GM21367 (cell line): ENCODE measurements around the gene CNPPD1.

Source experiments
- ATAC-seq: cut with Tn5 transposase; IDR thresholded peaks from one replicate; pipeline ENCODE4 v1.9.1; 2021; ENCODE audit not compliant: unreplicated experiment

The CNPPD1 gene

DNA sequence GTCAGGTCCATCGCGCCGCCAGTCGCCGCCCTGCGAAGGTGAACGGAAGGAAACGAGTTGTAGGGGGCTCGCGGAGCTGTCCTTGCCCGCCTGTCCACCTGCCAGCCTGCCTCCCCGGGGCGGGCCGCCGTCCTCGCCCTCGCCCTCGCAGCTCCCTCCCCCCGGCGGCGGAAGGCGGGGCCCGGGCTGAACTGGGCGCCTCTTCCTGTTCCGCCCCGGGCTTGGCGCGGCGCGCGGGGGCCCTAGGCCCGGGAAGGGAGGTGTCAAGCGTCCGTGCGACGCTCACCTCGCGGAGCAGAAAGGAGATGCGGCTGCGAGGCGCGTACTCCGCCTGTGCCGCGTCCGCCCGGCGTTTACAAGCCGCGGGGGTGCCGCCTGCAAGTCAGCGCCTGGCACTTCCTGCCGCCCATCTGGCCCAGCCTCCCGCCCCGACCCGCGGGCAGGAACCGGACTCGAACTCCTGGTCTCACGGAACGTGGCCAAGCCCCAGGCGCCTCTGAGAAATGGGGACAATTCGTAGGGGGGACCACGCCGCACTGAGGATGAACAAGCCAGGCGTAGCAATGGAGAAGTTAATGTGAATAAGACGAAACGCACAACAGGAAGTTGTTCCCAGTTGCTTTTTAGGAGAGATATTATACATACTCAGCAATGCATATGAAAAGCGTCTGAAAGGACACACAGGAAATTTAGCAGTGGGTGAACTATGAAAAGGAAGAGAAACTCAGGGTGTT is at the start of gene CNPPD1:
Gene CNPPD1, minus strand, starts transcription at position 108 of the 734 bp plus-strand sequence. Its CDS starts 97 bp downstream, at position 11.
- ATAC-seq, result peak; percentile 53

DNA sequence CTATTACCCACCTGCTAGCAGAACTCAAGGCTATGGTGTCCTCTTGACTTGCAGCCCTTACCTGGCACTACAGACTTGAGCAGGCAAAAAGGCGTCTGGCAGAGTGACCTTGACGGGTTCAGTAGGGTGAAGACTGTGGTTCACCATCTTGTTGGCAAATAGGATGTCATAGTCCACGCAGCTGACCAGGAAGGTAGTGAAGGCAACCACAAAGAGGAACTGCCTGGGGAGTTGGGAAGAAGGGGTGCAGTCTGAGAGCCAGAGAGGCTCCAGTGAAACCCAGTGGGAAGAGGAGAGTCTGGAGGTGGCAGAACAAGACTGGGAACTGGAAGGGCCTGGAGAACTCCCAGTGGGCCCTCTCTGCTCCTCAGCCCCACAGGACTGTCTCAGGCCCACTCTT is 48.6 kb upstream of the CNPPD1 start:
- ATAC-seq, result no peak

DNA sequence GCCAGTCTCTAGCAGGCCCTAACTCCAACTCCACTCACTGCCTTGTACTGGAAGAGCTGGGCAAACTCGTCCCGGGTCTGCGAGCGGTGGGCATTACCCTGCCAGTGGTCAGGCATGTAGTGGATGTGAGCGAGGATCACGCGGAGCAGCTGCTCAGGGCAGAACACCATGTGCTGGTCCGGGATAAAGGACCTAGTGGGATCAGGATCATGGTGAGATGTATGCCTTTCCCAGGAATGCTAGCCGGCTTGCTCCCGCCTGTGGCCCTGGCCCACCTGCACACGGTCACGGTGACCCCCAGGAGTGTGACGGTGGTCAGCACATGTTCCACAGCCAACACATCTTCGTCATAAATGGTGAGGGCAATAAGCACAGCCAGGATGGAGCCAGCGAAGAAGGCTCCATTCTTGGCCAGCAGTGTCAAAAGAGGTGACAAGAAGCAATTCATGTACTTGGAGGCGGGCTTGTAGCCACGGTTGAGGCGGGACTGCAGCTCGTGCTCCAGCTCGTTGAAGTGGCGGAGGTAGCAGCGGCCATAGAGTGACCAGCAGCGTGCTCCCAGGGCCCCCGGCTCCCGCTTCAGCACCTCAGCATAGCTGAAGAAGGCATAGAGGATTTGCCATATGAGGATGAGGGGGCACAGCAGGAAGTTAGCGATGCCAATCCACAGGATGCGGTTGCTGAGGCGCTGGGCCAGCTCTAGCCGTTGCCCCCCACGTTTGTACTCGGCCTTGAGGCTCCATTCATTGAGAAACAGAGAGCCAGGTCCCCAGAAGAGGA is 47.3 kb upstream of the CNPPD1 start:
- no peak for ATAC-seq

DNA sequence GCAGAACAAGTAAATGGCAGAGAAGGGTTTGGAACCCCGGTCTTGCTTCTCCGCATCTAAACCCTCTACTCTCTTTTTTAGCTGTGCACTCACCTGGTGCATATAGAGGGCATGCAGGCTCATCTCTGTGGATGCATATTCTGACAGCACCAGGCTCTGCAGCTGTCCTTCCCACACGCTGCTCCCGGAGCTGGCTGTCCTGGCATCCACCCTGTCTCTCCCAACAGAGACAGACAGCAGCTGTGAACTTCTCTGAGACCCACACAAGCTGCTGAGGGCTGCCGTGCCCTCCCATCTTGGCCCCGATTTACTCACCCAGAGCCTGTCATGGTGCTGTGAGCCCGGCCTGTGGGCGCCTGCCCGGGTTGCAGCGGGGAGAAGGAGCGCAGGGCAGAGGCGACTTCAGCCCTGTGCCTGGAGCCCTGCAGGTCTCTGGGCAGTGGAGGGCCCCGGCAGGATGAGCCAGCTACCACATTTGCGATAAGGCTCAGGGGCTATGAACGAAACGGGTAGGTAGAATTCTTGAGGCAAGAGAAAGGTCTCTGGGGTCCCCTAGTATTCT is 45.3 kb upstream of the CNPPD1 start:
- no peak for ATAC-seq

DNA sequence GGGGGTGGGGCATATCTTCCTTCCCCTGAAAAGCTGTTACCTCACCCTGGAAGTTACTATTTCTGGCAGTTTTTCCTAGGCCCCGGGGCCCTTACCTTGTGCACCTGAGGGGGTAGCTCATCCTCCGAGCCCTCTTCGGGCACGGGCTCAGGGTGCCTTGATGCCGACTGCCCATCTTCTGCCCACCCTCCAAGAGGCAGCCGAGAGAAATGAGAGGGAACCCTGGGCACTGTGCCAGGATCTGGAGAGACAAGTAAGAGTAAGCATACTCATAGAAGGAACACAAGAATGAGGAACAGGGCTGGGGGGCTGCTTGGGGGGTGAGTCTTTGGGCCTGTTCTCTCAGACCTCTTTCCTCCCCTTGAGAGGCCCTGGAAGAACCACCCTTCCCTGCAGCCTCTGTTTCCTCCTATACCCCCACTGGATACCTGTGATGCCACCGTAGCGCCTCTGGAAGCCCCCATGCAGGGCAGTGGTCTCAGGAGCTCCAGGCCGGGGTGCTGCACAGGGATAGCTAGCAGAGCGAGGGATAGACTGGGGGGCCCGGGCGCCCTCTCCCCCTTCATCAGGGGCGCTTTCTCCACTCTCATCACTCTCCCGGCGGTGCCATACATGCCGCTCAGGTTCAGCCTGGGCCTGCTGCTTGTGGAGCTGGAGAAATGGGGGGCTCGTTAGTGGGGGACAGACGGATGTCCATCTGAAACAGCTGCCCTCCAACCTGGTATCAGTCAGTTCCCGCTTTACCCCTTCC is 44.1 kb upstream of the CNPPD1 start:
- ATAC-seq, result no peak

DNA sequence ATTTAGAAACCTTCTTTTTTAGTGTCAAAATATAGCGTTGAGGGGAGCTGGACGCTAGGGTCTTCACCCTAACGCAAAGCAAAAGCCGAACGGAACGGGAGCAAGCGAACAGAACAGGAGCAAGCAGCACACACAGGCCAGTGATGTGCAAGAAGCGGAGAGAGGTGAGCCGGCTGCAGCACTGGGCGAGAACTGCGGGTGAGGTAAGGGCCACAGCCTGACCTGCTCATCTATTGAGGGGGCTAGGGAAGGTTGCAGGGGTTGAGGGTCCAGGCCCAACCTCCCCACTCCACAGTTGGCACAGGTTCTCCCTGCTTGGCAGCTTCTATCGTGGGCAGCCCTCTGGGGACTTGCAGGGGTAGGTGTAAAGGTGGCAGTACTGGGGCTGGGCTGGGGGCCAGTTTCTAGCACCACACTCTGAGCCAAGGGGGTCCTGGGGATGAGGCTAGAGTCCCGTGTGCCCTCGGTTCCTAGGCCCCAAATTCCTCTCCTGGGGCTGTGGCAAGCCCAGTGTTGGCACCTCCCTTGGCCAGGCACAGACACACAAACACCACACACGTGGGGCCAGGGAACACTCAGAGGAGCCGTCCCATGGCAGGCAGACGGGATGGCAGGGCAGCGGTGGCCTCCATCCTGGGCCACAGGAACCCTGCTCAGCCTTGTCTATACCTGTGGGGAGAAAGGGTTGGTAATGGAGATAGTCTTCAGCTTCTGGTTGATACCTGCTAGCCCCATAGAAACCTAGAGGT is 43.2 kb upstream of the CNPPD1 start:
- ATAC-seq, result no peak

DNA sequence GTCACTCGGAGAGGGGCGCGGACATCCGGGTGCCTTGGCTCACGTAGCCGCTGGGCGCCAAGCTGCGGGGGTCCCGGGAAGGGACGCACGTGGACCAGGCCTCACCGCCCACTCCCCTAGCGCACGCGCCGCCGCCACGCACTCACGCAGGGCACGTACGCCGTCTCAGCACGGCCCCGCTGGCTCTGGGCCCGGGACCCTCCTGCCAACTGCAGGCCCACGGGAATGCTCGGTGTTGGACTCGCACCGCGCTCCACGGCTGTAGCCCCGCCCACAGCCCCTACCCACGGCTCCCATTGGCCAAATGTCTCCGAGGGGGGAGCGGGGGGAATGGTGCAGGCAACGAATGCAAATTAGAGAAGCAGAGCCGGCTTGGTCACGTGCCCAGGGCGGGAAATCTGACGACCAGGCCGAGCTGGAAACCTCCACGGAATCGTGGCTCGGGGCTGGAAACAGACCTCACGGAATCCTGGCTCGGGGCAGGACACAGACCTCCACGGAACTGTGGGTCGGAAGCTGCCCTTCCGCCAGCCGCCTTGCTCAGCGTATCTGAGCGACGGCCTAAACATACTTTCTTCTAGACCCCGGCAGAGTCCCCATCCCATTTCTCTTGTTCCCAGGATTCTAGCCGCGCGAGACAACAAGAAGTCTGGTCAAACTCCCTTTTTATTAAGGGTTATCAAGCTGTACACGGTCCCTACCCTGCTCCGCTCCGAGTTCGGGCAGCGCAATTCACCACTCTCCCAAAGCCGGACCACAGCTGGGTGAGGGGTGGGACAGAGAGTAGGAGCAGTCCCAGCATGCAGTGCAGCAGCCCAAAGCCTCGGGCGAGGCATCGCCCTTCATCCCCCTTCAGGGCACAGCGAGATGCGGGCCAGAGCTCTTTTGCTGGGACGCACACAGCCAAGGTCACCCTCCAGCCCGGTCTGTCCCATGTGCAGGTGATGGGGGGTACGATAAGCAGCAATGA is 42.3 kb upstream of the CNPPD1 start, which contains the start of gene ABCB6:
Gene ABCB6, minus strand, starts transcription at position 227 of the 970 bp plus-strand sequence. CDS start 285 bp downstream, outside the sequence.
- peak; percentile 71 for ATAC-seq

DNA sequence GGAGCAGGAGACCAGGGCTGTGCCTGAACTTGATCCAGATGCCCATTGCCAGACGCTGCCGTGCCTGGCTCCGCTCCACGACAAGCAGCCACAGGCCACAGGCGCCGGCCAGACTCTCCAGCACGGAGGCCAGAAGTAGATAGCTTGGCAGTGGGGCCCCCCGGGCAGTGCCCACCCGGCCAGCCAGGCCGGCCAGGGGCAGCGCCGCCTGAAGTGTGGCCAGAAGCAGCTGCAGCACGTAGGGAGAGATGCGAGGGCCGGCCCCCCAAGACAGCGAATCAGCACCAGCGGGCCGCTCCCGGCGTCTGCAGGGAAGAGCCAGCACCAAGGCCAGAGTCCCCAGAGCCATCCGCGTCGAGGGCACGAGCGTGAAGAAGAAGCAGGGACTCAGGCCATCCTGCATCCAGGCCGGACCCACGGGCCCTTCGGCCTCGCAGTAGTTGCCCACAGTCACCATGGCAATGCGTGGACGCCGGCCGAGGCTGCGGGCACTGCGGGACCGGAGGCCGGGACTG is 41.5 kb upstream of the CNPPD1 start:
- peak; percentile 3 for ATAC-seq

DNA sequence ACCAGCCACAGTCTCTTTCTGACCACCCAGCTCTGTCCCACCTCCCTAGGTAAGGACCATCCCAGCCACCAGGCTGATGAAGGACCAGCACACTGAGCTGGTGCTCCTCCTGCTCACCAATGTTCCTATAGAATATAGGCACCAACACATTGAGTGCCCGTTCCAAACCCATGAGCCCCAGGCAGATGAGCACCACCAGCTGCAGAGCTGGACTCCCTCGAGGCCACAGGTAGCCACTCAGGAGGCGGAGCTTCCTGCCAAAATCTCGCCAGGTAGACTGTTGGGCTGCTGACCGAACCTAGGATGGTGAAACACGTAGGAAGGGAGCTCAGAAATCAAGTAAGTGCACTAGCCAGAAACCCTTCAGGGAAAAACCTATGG is 39.8 kb upstream of the CNPPD1 start:
- ATAC-seq, result no peak

DNA sequence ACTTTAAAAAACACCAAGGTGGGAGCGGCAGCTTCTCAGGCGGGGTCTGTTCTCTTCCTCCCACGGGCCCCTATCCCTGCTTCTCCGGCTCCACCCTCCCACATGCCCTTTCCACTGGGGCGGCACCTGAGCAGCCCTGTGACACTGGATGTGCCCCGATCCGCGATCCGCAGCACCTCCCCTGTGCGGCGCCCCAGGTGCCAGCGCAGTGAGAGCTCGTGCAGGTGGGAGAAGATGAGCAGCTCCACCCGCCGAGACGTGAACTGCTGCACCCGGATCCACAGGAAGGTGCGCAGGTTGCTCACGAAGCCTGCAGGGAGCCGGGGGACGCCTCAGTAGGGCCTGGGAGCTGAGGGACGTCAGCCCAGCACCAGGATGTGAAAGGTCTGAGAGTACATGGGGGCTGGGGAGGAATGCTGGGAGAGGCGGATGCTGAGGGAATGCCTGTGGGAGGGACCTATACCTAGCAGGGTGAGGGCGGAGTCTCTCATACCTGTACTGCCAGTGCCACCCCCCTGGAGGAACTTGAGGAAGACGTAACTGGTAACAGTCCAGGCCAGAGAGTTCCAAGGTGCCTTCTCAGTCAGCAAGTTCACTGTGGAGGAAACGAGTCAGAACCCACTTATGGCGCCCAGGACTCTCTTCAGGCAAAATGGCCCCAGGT is 39.3 kb upstream of the CNPPD1 start:
- no peak for ATAC-seq

DNA sequence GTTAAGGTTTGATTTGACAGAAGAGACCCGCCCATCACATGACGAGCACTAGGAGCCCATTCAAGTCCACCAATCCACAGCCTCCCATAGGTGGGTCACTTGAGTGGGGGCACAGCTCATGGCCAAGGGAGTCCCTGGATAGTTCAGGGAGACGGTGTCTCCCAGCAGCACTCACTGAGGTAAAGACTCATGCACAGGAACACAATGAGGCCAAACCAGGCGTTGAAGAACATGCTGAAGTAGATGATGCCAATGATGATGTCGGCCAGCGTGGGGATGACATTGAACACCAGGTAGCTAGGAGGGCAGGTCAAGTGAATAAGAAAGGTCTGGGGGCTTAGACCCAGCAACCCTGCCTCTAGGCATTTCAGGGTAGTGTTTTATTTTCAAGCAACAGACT is 38.1 kb upstream of the CNPPD1 start:
- no peak for ATAC-seq

DNA sequence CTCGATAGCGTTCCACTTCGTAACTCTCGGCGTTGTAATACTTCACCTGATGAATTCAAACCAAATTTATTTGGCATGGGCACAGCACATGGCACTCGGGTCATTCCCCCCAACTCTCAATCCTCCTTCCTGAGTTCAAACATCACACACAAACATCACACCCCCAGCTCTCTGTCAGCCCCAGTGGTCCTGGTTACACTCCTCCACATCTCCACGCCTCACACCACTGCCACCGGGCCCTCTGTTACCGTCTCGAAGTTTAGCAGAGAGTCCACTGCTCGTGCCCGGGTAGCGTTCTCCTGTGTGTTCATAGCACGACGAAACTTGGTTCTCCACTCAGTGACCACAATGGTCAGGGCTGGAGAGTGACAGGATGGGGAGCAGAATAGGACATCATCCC is 37.4 kb upstream of the CNPPD1 start:
- ATAC-seq, result no peak

DNA sequence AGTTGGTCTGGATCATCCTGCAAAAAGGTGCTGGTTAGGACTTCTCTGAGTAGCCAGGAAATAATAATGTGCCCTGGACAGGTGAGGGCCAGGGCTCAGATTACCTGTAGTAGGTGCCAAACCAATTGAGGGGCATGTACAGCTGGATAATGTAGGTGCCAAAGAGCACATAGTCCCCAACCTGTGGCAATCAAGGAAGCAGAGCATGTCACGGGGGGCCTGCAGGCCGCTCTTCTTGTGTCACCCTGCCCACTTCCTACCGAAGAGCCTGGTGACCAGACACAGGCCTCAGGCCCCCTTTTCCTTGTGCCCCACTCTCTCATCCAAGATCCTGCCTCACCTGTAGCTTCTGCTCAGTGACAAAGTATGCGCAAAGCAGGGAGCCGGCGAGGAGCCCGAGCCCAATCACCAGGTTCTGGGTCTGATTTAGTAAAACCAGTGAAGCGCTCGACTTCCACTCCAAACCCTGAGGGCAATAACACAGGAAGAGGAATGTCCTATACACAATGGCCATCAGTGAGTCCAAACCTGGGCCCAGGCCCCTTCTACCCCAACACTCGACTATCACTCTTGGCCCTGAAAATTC is 36.9 kb upstream of the CNPPD1 start:
- no peak for ATAC-seq

DNA sequence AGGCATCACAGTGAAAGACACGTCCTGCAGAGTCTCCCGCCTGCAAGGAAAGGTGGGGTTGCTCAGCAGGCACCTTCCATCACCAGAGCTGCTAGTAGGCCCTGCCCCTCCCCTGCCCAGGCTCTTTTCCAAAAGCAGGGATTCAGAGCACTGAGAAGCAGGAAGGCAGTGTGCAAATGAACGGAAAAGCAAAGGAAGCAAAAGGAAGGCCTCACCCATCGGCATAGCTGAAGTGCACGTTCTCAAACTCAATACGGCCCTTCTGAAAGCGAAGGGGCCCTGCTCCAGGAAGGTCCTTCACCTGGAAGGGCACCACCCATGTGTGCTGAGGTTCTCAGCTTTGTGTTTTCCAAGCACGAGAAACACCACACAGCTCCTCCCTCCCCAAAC is 36.3 kb upstream of the CNPPD1 start:
- ATAC-seq, result no peak

DNA sequence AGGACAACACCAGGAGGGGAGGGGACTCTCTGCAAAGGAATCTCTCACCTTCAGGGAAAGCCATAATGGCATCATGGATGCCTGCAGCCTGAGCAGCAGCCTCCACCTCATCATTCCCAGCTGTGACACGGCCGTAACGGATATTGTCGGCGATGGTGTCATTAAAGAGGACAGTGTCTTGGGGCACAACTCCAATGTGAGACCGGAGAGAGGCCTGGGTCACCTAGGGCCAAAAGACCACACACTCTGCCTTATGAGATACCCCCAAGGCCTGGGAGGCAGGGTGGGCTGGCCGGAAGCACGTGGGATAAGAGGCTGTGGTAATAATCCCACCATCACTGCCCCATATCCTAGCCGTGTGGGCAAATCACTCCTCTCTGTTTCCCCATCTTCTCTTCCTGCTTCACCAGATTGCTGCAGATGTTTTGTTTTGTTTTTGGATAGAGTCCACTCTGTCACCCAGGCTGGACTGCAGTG is 34.2 kb upstream of the CNPPD1 start:
- no peak for ATAC-seq

DNA sequence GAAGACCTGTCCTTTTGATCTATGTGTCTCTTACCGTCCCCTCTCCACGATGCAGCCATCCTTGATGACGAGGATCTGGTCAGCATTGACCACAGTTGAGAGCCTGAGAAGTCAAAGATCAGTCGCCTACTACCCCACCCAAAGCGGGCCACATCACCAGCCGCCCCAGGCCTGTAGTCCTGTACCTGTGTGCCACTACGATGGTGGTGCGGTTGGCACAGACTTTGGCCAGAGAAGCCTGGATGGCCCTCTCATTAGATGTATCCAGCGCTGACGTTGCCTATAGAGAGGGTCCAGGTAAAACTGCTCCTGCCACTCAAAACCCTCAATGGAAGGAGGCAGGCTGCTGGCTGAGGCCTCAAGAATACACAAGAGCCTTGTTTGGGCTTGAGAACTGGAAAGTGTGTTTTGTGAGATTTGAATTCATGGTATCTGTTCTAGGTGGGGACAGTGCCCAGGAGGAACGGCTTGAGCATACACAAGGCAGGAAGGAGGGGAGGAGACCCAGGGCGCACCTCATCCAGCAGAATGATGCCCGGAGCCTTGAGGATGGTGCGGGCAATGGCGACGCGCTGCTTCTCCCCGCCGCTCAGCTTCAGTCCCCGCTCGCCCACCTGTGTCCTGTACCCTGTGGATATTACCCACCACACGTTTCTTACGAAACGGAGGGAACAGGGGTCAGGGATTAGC is 33.6 kb upstream of the CNPPD1 start:
- no peak for ATAC-seq
